Measurements from ENCODE around the gene MAPK9. TPM values are rescaled to one million over a fixed set of nuclear protein-coding genes. Genes with fewer than 3 reads are reported as not detected.

MAPK9 gene
- total RNA-seq, 1 experiment from 2014 or later = 43.4 TPM

- Histone ChIP-seq H3K9me2 (ENCODE audit: insufficient read depth) (no peaks in the 10 kb centered on the region), H3K36me3 (ENCODE audit: control insufficient read depth in 1 of 2, insufficient read depth in 2 of 2, low read length in 2 of 2) (peaks cover 2 to 44% of the 10 kb centered on the region in 2 experiments; a peak in 2 of 4 replicates), H3K9me3 (ENCODE audit: control insufficient read depth in 1 of 2, insufficient read depth in 1 of 2, low read depth in 1 of 2, low read length in 2 of 2) (peaks cover 0 to 3% of the 10 kb centered on the region in 2 experiments; a peak in 1 of 4 replicates), H3K9ac (ENCODE audit: low read length) (no peak overlapping the region), H3K4me3 (replicated peaks in 1 of 2; ENCODE audit: low read depth in 1 of 2, low read length in 2 of 2) (no peak overlapping the region), H3K27ac (ENCODE audit: low read depth, low read length) (no peak overlapping the region), H3K27me3 (ENCODE audit: insufficient read depth, low read length) (no peaks in the 10 kb centered on the region), H3K4me2 (ENCODE audit: low read length) (no peak overlapping the region), H3K79me2 (ENCODE audit: insufficient read depth, low read length) (peaks cover 33% of the 10 kb centered on the region), H4K20me1 (ENCODE audit: insufficient read depth) (no peaks in the 10 kb centered on the region), H2AFZ (ENCODE audit: low read depth, low read length, poor library complexity, severe bottlenecking) (no peak overlapping the region), H3K4me1 (ENCODE audit: control insufficient read depth in 1 of 2, insufficient read depth in 2 of 2, low read length in 2 of 2) (peaks cover 0 to 4% of the 10 kb centered on the region in 2 experiments; a peak in 1 of 4 replicates)
- BruUV-seq (replicated peaks) = no TSS peak
- no peak for DNase-seq (ENCODE audit: low read depth, low spot score)
- no peak for TF ChIP-seq CEBPB (IDR thresholded peaks at IDR 0.05; ENCODE audit: low read depth)
- no peak for TF ChIP-seq ATF3 (IDR thresholded peaks at IDR 0.05)
- no peak for TF ChIP-seq EZH2 (IDR thresholded peaks at IDR 0.05)
- ChIA-PET CTCF (no interaction called here), POLR2A (no interaction called here), RAD21 (ENCODE audit: low non-redundant PET in 1 of 2, low total read pairs in 2 of 2, uncharacterized antibody in 2 of 2, unreplicated experiment in 2 of 2) (no interaction called here)
- ATAC-seq = no peak
- intact Hi-C loops (cut with micrococcal nuclease) = no loop called here
Measured at GRCh38 chr5:180281706-180282105, 10.2 kb downstream of the MAPK9 start.

- intact Hi-C loops (cut with micrococcal nuclease) = no loop called here
- Histone ChIP-seq H2AFZ (ENCODE audit: low read depth, low read length, poor library complexity, severe bottlenecking) (no peak overlapping the region), H3K36me3 (ENCODE audit: control insufficient read depth in 1 of 2, insufficient read depth in 2 of 2, low read length in 2 of 2) (peaks cover 4 to 50% of the 10 kb centered on the region in 2 experiments; a peak in 3 of 4 replicates), H3K79me2 (ENCODE audit: insufficient read depth, low read length) (no peaks in the 10 kb centered on the region; the same call in 1 of the 2 replicates), H3K9me2 (ENCODE audit: insufficient read depth) (no peaks in the 10 kb centered on the region), H3K4me2 (ENCODE audit: low read length) (no peak overlapping the region), H3K4me1 (ENCODE audit: control insufficient read depth in 1 of 2, insufficient read depth in 2 of 2, low read length in 2 of 2) (no peaks in the 10 kb centered on the region), H3K27ac (ENCODE audit: low read depth, low read length) (no peak overlapping the region), H3K27me3 (ENCODE audit: insufficient read depth, low read length) (no peaks in the 10 kb centered on the region), H4K20me1 (ENCODE audit: insufficient read depth) (no peaks in the 10 kb centered on the region), H3K9ac (ENCODE audit: low read length) (no peak overlapping the region), H3K4me3 (replicated peaks in 1 of 2; ENCODE audit: low read depth in 1 of 2, low read length in 2 of 2) (no peak overlapping the region), H3K9me3 (ENCODE audit: control insufficient read depth in 1 of 2, insufficient read depth in 1 of 2, low read depth in 1 of 2, low read length in 2 of 2) (peaks cover 16 to 20% of the 10 kb centered on the region in 2 experiments; a peak in 2 of 4 replicates)
- no peak for TF ChIP-seq ATF3 (IDR thresholded peaks at IDR 0.05)
- TF ChIP-seq FOSL1 (IDR thresholded peaks at IDR 0.05; ENCODE audit: low read depth) = no peak
- TF ChIP-seq MAX (IDR thresholded peaks at IDR 0.05) = no peak
- no peak for TF ChIP-seq YY1 (IDR thresholded peaks at IDR 0.05; ENCODE audit: extremely low read depth, insufficient replicate concordance, low read depth, low read length)
- no peak for TF ChIP-seq CEBPB (IDR thresholded peaks at IDR 0.05; ENCODE audit: low read depth)
- TF ChIP-seq ELF1 (IDR thresholded peaks at IDR 0.05; ENCODE audit: borderline replicate concordance, low read depth) = no peak
- TF ChIP-seq CTCF (IDR thresholded peaks at IDR 0.05 in 2 of 3, conservative IDR thresholded peaks at IDR 0.05 in 1 of 3; ENCODE audit: borderline replicate concordance in 1 of 3, insufficient read depth in 1 of 3, low read depth in 2 of 3, low read length in 2 of 3) = no peak
- TF ChIP-seq RAD21 (IDR thresholded peaks at IDR 0.05; ENCODE audit: low read depth) = no peak
- TF ChIP-seq ZBTB33 (IDR thresholded peaks at IDR 0.05; ENCODE audit: extremely low read depth, insufficient replicate concordance, low read length) = no peak
- TF ChIP-seq EZH2phosphoT487 (IDR thresholded peaks at IDR 0.05; ENCODE audit: borderline replicate concordance) = no peak
- TF ChIP-seq JUND (IDR thresholded peaks at IDR 0.05) = no peak
- CTCF ChIA-PET = no interaction called here
- RAD21 ChIA-PET (ENCODE audit: low non-redundant PET in 1 of 2, low total read pairs in 2 of 2, uncharacterized antibody in 2 of 2, unreplicated experiment in 2 of 2) = no interaction called here
- BruUV-seq (replicated peaks) = no TSS peak
- POLR2A ChIA-PET = no interaction called here
- ATAC-seq = no peak
- no peak for DNase-seq (ENCODE audit: low read depth, low spot score)
Measured at GRCh38 chr5:180274695-180275094, 17.2 kb downstream of the MAPK9 start.

Measured in HCT116 (cell line).